Fibroblast of skin of left quadriceps (primary cell): ENCODE measurements around the gene ABCB8.

ENCODE experiments used
- DNase-seq, 2 experiments: peaks; one replicate each; pipeline ENCODE4 v3.0.0-alpha.2; 2013; ENCODE audit warnings: low read depth in 2 of 2

Gene ABCB8

DNA sequence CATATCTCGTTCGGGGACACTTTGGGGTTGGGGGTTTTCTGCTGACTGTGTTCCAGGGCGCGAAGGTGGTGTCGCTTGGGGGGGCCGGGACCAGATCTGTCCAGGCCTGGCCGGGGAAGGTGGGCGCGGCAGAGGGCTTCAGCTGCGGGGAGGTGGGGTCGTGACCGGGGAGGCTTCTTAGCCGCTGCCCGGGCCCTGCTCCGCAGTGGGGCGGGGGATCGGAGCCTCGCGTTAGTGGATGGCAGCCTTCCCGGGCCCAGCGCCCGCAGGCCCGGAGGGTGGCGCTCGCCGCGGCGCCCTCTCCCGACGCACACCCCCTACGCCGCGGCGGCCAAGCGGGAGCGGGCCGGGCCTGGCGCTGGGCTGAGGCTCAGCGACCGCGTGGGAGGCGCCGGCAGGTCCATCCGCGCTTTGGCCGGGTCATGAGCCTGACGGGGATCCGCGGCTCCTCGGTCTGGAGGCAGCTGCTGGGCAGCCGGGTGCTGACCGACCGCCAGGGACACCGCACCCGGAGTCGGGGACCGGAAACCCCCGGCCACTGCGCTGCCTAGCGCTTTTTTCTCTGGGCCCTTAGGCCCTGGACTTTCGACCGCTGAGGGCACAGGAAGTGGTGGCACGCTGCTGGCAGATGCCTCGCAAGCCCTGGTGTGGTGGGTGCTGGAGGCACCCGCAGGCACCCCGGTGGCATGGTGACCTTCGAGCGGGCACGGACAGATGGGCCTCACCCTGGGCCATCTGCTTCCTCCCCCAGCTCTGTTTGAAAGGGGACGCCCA, 59.2 kb downstream of the ABCB8 start:
- DNase-seq: no peak

GRCh38 chr7:151088019-151088855, 60.0 kb downstream of the ABCB8 start:
- DNase-seq: no peak

GRCh38 chr7:151088856-151089699, 60.8 kb downstream of the ABCB8 start:
- DNase-seq: no peak

DNA sequence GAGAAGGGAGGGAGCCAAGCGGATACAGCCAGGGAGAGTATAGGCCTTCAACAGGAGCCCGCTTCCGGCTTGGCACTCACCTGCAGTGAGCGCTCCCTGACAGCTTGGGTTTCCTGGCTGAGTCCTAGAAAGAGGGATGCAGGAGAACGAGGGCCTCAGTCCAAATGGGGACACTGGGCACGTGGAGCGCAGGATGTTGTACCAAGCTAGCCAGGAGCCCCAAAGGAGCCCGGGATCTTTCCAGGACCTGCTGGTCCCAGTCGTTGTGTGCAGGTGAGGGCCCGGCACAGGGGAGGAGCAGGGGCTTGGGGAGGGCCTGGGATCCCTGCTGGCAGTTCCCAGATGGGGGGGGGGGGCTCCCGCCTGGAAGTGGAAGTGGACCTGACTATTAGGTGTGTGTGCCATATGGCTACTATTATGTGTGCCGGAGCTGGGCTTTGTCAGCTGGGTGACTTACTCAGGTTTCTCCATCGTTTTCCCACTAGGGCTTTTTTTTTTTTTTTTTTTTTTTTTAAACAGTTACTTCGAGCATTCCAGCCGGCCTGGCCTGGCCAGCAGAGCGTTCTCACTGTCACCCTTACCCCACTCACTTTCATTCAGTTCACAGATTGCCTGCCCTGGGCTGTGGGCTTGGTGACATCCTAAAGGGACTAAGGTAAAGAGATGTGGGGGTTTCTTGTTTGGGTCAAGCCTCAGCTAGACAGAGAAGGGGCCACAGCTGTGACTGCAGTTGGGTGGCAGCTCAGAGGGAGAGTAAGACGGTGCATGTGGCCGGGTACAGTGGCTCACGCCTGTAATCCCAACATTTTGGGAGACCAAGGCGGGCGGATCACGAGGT, 61.9 kb downstream of the ABCB8 start:
- DNase-seq: no peak

GRCh38 chr7:151091003-151091402, 62.8 kb downstream of the ABCB8 start:
- DNase-seq: no peak

DNA sequence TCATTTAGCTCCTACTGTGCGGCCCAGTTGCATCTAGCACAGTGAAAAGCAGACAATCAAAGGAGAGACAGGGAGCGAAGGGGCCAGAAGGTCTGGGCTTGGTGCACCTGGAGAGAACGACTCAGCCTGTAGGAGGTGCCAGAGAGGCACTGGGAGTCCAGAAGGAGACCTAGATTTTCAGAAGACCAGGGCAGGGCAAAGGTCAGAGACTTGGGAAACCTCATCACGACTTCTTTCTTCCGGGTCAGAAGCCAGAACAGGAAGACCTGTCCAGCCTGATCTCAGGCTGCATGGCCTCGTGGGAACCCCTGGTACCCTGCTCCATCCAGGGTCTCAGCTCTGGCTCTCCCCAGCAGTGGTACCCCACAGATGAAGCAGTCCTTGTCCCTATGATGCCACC, 63.2 kb downstream of the ABCB8 start:
- DNase-seq: no peak

GRCh38 chr7:151091988-151092387, 63.7 kb downstream of the ABCB8 start:
- no peak for DNase-seq

DNA sequence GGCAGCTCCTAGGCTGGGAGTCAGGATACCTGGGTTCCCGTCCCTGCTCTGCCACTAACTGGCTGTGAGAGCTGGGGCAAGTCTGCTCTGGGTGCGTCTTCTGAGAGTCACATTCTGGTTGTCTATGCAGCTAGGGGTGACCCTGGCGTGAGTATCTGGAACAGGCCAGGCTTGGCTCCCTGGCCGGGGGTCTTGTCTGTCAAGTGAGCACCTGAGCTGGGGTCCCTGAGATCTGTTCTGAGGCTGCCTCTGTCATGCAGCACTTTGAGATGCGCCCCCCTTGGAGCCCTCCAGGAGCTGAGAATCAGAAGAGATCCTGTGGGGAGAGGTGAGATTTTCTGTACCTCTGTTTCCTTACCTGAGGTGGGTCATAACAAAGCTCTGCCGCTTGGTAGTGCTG, 65.5 kb downstream of the ABCB8 start:
- DNase-seq: no peak

- no peak for DNase-seq
Measured at GRCh38 chr7:151094675-151095074, 66.4 kb downstream of the ABCB8 start.

GRCh38 chr7:151095123-151095797, 67.0 kb downstream of the ABCB8 start:
- no peak for DNase-seq

- no peak for DNase-seq
Measured at GRCh38 chr7:151095828-151096475, 67.7 kb downstream of the ABCB8 start.
